GM12891 (cell line): Measurements from ENCODE around the gene ATP1B1.

Experiments
- DNase-seq: peaks from one replicate; pipeline ENCODE4 v3.0.0; 2011; ENCODE audit warnings: low spot score; ENCODE audit not compliant: insufficient read length
- FAIRE-seq: peaks from 2 replicates; lab custom pipeline; 2011; peaks lifted over from hg19 to GRCh38; lab: Jason Lieb, UNC
- PAX5 ChIP-seq: IDR thresholded peaks from 2 replicates; pipeline ENCODE4 v1.6.1; 2011; ENCODE audit warnings: low read length, moderate library complexity, mild to moderate bottlenecking; ENCODE audit not compliant: insufficient read depth, severe bottlenecking
- POLR2A ChIP-seq: IDR thresholded peaks from 2 replicates; pipeline ENCODE4 v1.6.1; 2011; ENCODE audit warnings: low read depth, low read length, control low read depth
- POLR2AphosphoS5 ChIP-seq: IDR thresholded peaks from 2 replicates; pipeline ENCODE4 v1.6.1; 2011; ENCODE audit warnings: low read depth, low read length, control low read depth
- POU2F2 ChIP-seq: IDR thresholded peaks from 2 replicates; pipeline ENCODE4 v1.6.1; 2011; ENCODE audit warnings: low read depth, mild to moderate bottlenecking, control low read depth, low read length, moderate library complexity
- SPI1 ChIP-seq: IDR thresholded peaks from 2 replicates; pipeline ENCODE4 v1.6.1; 2011; ENCODE audit warnings: low read depth, low read length, control low read depth
- TAF1 ChIP-seq: IDR thresholded peaks from 2 replicates; pipeline ENCODE4 v1.6.1; 2011; ENCODE audit warnings: low read depth, low read length, control low read depth

ATP1B1 gene

GRCh38 chr1:169110689-169111447, 4.4 kb downstream of the ATP1B1 start:
- TF ChIP-seq TAF1 = no peak
- FAIRE-seq (no peak), DNase-seq (no peak)

- FAIRE-seq = no peak
- no peak for TF ChIP-seq POU2F2
- TF ChIP-seq TAF1 = no peak
- no peak for TF ChIP-seq SPI1
- no peak for TF ChIP-seq POLR2A
- no peak for TF ChIP-seq POLR2AphosphoS5
- no peak for DNase-seq
These were observed 5.0 kb downstream of the ATP1B1 start for GRCh38 chr1:169111472-169111871.

GRCh38 chr1:169112241-169112640, 5.8 kb downstream of the ATP1B1 start:
- no peak for DNase-seq
- TF ChIP-seq POLR2AphosphoS5 (no peak), TAF1 (no peak), POU2F2 (no peak), POLR2A (no peak), PAX5 (no peak), SPI1 (no peak)
- FAIRE-seq = peak; percentile 20

GRCh38 chr1:169113613-169114119, 7.2 kb downstream of the ATP1B1 start:
- TF ChIP-seq POLR2A (no peak), TAF1 (no peak), POU2F2 (peak; percentile 78; the same call in 1 of the 2 replicates)
- DNase-seq (no peak), FAIRE-seq (no peak)

GRCh38 chr1:169115891-169116585, 9.5 kb downstream of the ATP1B1 start:
- peak; percentile 47 for TF ChIP-seq POU2F2
- TF ChIP-seq TAF1 = no peak
- TF ChIP-seq POLR2AphosphoS5 = no peak
- TF ChIP-seq SPI1 = 0 out of 2 replicates have a peak, but pooled peaks have one; percentile 10
- TF ChIP-seq POLR2A = no peak
- TF ChIP-seq PAX5 = peak; percentile 49
- DNase-seq = no peak
- FAIRE-seq = peak; percentile 92

GRCh38 chr1:169117014-169117413, 10.5 kb downstream of the ATP1B1 start:
- DNase-seq = no peak
- FAIRE-seq = no peak

GRCh38 chr1:169117599-169117998, 11.1 kb downstream of the ATP1B1 start:
- no peak for FAIRE-seq
- TF ChIP-seq POLR2A = no peak
- TF ChIP-seq PAX5 = no peak
- TF ChIP-seq SPI1 = no peak
- no peak for TF ChIP-seq POLR2AphosphoS5
- TF ChIP-seq TAF1 = no peak
- TF ChIP-seq POU2F2 = no peak
- no peak for DNase-seq

More at GRCh38 chr1:169117014-169117413, 10.5 kb downstream of the ATP1B1 start:
- TF ChIP-seq PAX5 (no peak), POU2F2 (no peak), TAF1 (no peak), SPI1 (no peak), POLR2A (no peak), POLR2AphosphoS5 (no peak)

GRCh38 chr1:169118227-169118626, 11.7 kb downstream of the ATP1B1 start:
- no peak for DNase-seq
- no peak for TF ChIP-seq POLR2AphosphoS5
- TF ChIP-seq SPI1 = no peak
- TF ChIP-seq PAX5 = no peak
- no peak for TF ChIP-seq POU2F2
- TF ChIP-seq TAF1 = no peak
- no peak for TF ChIP-seq POLR2A
- no peak for FAIRE-seq

- no peak for TF ChIP-seq TAF1
- no peak for TF ChIP-seq SPI1
- TF ChIP-seq POU2F2 = no peak
- no peak for TF ChIP-seq PAX5
- no peak for TF ChIP-seq POLR2A
- no peak for TF ChIP-seq POLR2AphosphoS5
- FAIRE-seq (no peak), DNase-seq (no peak)
These were observed 12.9 kb downstream of the ATP1B1 start for GRCh38 chr1:169119405-169119804.

GRCh38 chr1:169120066-169120465, 13.6 kb downstream of the ATP1B1 start:
- no peak for TF ChIP-seq PAX5
- DNase-seq = no peak
- no peak for FAIRE-seq
